ENCODE measurements around the gene PAM. TPM values are rescaled to one million over a fixed set of nuclear protein-coding genes. Genes with fewer than 3 reads are reported as not detected.

Gene PAM
- total RNA-seq, 1 experiment from 2014 or later = 131 TPM

DNA sequence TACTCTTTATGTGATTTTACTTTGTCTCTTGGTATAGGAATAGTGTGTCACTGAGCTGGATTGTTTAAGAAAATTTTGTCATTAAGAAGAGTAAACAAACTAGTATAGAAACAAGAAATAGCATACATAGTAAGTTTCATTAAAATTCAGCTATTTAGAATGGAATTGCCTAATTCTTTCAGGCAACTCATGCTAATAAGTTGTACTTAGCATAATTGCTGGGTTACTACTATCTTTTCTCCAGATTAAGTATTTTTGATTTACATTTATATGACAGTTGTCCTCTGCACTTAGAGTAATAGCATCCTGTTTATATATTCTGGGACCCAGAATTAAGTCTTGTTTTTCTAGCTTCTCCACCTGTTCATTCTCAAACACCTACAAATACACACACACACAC lies 85.9 kb downstream of the PAM start:
- no TSS peak for BruUV-seq (replicated peaks)
- Histone ChIP-seq H3K4me3 (ENCODE audit: low read depth in 2 of 2, low read length in 2 of 2) (no peak overlapping the region), H3K4me1 (ENCODE audit: control insufficient read depth, insufficient read depth, low read length) (no peaks in the 10 kb centered on the region), H3K27ac (ENCODE audit: low read length) (no peak overlapping the region), H3K9me3 (ENCODE audit: control insufficient read depth, insufficient read depth, low read depth, low read length) (no peaks in the 10 kb centered on the region), H3K36me3 (ENCODE audit: control insufficient read depth, insufficient read depth, low read length) (no peaks in the 10 kb centered on the region), H3K27me3 (ENCODE audit: control insufficient read depth, insufficient read depth, low read length) (no peaks in the 10 kb centered on the region)
- ChIA-PET CTCF (no interaction called here), POLR2A (no interaction called here)
- DNase-seq (ENCODE audit: low read depth, low spot score) (no peak), ATAC-seq (no peak)
- TF ChIP-seq POLR2AphosphoS5 (IDR thresholded peaks at IDR 0.05; ENCODE audit: low read depth, low read length) (no peak), SIN3A (IDR thresholded peaks at IDR 0.05; ENCODE audit: borderline replicate concordance, insufficient read depth, low read depth, low read length) (no peak), TCF7L2 (IDR thresholded peaks at IDR 0.05; ENCODE audit: low read depth, low read length) (no peak)
- TF ChIP-seq, protein P1, sequence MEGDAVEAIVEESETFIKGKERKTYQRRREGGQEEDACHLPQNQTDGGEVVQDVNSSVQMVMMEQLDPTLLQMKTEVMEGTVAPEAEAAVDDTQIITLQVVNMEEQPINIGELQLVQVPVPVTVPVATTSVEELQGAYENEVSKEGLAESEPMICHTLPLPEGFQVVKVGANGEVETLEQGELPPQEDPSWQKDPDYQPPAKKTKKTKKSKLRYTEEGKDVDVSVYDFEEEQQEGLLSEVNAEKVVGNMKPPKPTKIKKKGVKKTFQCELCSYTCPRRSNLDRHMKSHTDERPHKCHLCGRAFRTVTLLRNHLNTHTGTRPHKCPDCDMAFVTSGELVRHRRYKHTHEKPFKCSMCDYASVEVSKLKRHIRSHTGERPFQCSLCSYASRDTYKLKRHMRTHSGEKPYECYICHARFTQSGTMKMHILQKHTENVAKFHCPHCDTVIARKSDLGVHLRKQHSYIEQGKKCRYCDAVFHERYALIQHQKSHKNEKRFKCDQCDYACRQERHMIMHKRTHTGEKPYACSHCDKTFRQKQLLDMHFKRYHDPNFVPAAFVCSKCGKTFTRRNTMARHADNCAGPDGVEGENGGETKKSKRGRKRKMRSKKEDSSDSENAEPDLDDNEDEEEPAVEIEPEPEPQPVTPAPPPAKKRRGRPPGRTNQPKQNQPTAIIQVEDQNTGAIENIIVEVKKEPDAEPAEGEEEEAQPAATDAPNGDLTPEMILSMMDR (IDR thresholded peaks at IDR 0.05) = no peak
- TF ChIP-seq, protein P2, sequence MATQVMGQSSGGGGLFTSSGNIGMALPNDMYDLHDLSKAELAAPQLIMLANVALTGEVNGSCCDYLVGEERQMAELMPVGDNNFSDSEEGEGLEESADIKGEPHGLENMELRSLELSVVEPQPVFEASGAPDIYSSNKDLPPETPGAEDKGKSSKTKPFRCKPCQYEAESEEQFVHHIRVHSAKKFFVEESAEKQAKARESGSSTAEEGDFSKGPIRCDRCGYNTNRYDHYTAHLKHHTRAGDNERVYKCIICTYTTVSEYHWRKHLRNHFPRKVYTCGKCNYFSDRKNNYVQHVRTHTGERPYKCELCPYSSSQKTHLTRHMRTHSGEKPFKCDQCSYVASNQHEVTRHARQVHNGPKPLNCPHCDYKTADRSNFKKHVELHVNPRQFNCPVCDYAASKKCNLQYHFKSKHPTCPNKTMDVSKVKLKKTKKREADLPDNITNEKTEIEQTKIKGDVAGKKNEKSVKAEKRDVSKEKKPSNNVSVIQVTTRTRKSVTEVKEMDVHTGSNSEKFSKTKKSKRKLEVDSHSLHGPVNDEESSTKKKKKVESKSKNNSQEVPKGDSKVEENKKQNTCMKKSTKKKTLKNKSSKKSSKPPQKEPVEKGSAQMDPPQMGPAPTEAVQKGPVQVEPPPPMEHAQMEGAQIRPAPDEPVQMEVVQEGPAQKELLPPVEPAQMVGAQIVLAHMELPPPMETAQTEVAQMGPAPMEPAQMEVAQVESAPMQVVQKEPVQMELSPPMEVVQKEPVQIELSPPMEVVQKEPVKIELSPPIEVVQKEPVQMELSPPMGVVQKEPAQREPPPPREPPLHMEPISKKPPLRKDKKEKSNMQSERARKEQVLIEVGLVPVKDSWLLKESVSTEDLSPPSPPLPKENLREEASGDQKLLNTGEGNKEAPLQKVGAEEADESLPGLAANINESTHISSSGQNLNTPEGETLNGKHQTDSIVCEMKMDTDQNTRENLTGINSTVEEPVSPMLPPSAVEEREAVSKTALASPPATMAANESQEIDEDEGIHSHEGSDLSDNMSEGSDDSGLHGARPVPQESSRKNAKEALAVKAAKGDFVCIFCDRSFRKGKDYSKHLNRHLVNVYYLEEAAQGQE (IDR thresholded peaks at IDR 0.05; ENCODE audit: insufficient read depth in 1 of 2, low read depth in 2 of 2, low read length in 1 of 2) = no peak
- in situ Hi-C loops (cut with HindIII; ENCODE audit: low pct_unique_long_range_greater_than_20kb, low sequenced_read_pairs) = no loop called here
- intact Hi-C loops (cut with micrococcal nuclease; ENCODE audit: unreplicated experiment) = no loop called here

DNA sequence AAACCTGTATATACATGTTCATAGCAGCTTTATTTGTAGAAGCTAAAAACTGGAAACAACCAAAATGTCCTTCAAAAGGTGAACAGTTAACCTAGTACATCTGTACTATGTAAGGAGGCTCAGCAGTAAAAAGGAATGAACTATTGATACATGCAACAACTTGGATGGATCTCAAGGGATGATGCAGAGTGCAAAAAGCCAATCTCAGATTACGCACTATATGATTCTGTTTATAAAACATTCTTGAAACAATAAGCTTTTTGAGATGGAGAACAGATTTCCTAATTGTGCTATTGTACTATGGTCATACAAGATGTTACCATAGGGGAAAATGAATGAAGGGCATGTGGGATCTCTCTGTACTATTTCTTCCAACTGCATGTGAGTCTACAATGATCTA lies 88.9 kb downstream of the PAM start:
- ChIA-PET CTCF (no interaction called here), POLR2A (no interaction called here)
- Histone ChIP-seq H3K9me3 (ENCODE audit: control insufficient read depth, insufficient read depth, low read depth, low read length) (no peaks in the 10 kb centered on the region), H3K4me1 (ENCODE audit: control insufficient read depth, insufficient read depth, low read length) (no peaks in the 10 kb centered on the region), H3K27ac (ENCODE audit: low read length) (no peak overlapping the region), H3K4me3 (ENCODE audit: low read depth in 2 of 2, low read length in 2 of 2) (no peak overlapping the region), H3K27me3 (ENCODE audit: control insufficient read depth, insufficient read depth, low read length) (no peaks in the 10 kb centered on the region), H3K36me3 (ENCODE audit: control insufficient read depth, insufficient read depth, low read length) (no peaks in the 10 kb centered on the region)
- in situ Hi-C loops (cut with HindIII; ENCODE audit: low pct_unique_long_range_greater_than_20kb, low sequenced_read_pairs) = no loop called here
- ATAC-seq (no peak), DNase-seq (ENCODE audit: low read depth, low spot score) (no peak)
- TF ChIP-seq, protein P1 (IDR thresholded peaks at IDR 0.05) = no peak
- no peak for TF ChIP-seq TCF7L2 (IDR thresholded peaks at IDR 0.05; ENCODE audit: low read depth, low read length)
- no peak for TF ChIP-seq SIN3A (IDR thresholded peaks at IDR 0.05; ENCODE audit: borderline replicate concordance, insufficient read depth, low read depth, low read length)
- TF ChIP-seq POLR2AphosphoS5 (IDR thresholded peaks at IDR 0.05; ENCODE audit: low read depth, low read length) = no peak
- TF ChIP-seq, protein P2 (IDR thresholded peaks at IDR 0.05; ENCODE audit: insufficient read depth in 1 of 2, low read depth in 2 of 2, low read length in 1 of 2) = no peak
- BruUV-seq (replicated peaks) = no TSS peak
- intact Hi-C loops (cut with micrococcal nuclease; ENCODE audit: unreplicated experiment) = no loop called here

Data from Panc1 (cell line).